CD14-positive monocyte (primary cell): ENCODE results near the gene UBAP1L. TPM values are rescaled to one million over a fixed set of nuclear protein-coding genes. Genes with fewer than 3 reads are reported as not detected.

ENCODE experiments used
- DNase-seq, 3 donors: peaks; one replicate each; pipeline ENCODE4 v3.0.0-alpha.2; 2011 to 2022
- H2AFZ ChIP-seq: 2 replicates; pipeline ENCODE4 v1.6.0; 2012; ENCODE audit warnings: mild to moderate bottlenecking, low read depth, low read length, inconsistent platforms; ENCODE audit not compliant: insufficient read depth, poor library complexity, severe bottlenecking
- H3K27ac ChIP-seq, 2 donors: 1 replicate in 1 of 2; 2 replicates in 1 of 2; pipeline ENCODE4 v1.5.1; 2012 to 2013; ENCODE audit warnings: low read length in 2 of 2, control low read depth in 1 of 2, inconsistent platforms in 1 of 2, low read depth in 1 of 2, mild to moderate bottlenecking in 1 of 2
- H3K27me3 ChIP-seq, 2 donors: one replicate each; pipeline versions ENCODE4 v1.6.0 to v1.6.1; 2011 to 2013; ENCODE audit warnings: low read length in 2 of 2; ENCODE audit not compliant: control insufficient read depth in 2 of 2, insufficient read depth in 2 of 2
- H3K36me3 ChIP-seq, 2 donors: replicated peaks in 1 of 2; 1 replicate in 1 of 2; 2 replicates in 1 of 2; pipeline versions ENCODE4 v1.5.1 to v1.6.1; 2012 to 2013; ENCODE audit warnings: low read length in 2 of 2, control low read depth in 1 of 2, inconsistent platforms in 1 of 2, mild to moderate bottlenecking in 1 of 2; ENCODE audit not compliant: insufficient read depth in 2 of 2, control insufficient read depth in 1 of 2
- H3K4me1 ChIP-seq, 2 donors: 1 replicate in 1 of 2; 2 replicates in 1 of 2; pipeline versions ENCODE4 v1.5.1 to v1.6.1; 2012 to 2013; ENCODE audit warnings: low read length in 2 of 2, control low read depth in 1 of 2, inconsistent platforms in 1 of 2, mild to moderate bottlenecking in 1 of 2, moderate library complexity in 1 of 2; ENCODE audit not compliant: insufficient read depth in 2 of 2, control insufficient read depth in 1 of 2
- H3K4me2 ChIP-seq: replicated peaks from 2 replicates; pipeline ENCODE3; 2012; ENCODE audit warnings: low read length, moderate library complexity, mild to moderate bottlenecking; ENCODE audit not compliant: poor library complexity, severe bottlenecking; ENCODE audit errors: extremely low read depth
- H3K4me3 ChIP-seq, 3 experiments: fragments of 200-600 bp in 1 of 3; sonication (generic) in 1 of 3; replicated peaks in 1 of 3; 1 replicate in 2 of 3; 2 replicates in 1 of 3; pipeline ENCODE4 v1.5.1; 2011 to 2013; ENCODE audit warnings: low read length in 3 of 3, mild to moderate bottlenecking in 3 of 3, control low read depth in 2 of 3, low read depth in 2 of 3, inconsistent platforms in 1 of 3, moderate library complexity in 1 of 3
- H3K79me2 ChIP-seq: 2 replicates; pipeline ENCODE4 v1.6.0; 2012; ENCODE audit warnings: mild to moderate bottlenecking, control low read depth, inconsistent platforms, low read length, moderate library complexity; ENCODE audit not compliant: insufficient read depth
- H3K9ac ChIP-seq: 2 replicates; pipeline ENCODE4 v1.6.0; 2017; ENCODE audit warnings: low read length, mild to moderate bottlenecking; ENCODE audit not compliant: insufficient read depth, poor library complexity, severe bottlenecking
- H3K9me3 ChIP-seq, 2 donors: replicated peaks in 1 of 2; 1 replicate in 1 of 2; 2 replicates in 1 of 2; pipeline versions ENCODE4 v1.5.1 to v1.6.1; 2012 to 2013; ENCODE audit warnings: low read length in 2 of 2, control low read depth in 1 of 2; ENCODE audit not compliant: control insufficient read depth in 1 of 2, insufficient read depth in 1 of 2
- H4K20me1 ChIP-seq: 2 replicates; pipeline ENCODE4 v1.6.0; 2012; ENCODE audit warnings: mild to moderate bottlenecking, low read length, control low read depth, moderate library complexity; ENCODE audit not compliant: insufficient read depth
- H3K27ac Mint-ChIP-seq, 7 donors: one replicate each; pipeline ENCODE4 v1.8.0; 2020; ENCODE audit warnings: mild to moderate bottlenecking in 7 of 7, mixed read lengths in 7 of 7, moderate library complexity in 6 of 7, inconsistent platforms in 2 of 7
- H3K27me3 Mint-ChIP-seq, 3 donors: one replicate each; pipeline ENCODE4 v1.8.0; 2021 to 2022; ENCODE audit warnings: low read depth in 3 of 3, mild to moderate bottlenecking in 3 of 3, mixed read lengths in 3 of 3, moderate library complexity in 3 of 3, inconsistent platforms in 1 of 3
- H3K36me3 Mint-ChIP-seq, 2 donors: one replicate each; pipeline ENCODE4 v1.8.0; 2020; ENCODE audit warnings: mixed read lengths in 2 of 2, inconsistent platforms in 1 of 2, mild to moderate bottlenecking in 1 of 2
- H3K4me1 Mint-ChIP-seq: one replicate; pipeline ENCODE4 v1.8.0; 2020; ENCODE audit warnings: mild to moderate bottlenecking, mixed read lengths
- H3K4me3 Mint-ChIP-seq, 2 donors: one replicate each; pipeline ENCODE4 v1.8.0; 2020; ENCODE audit warnings: mild to moderate bottlenecking in 2 of 2, mixed read lengths in 2 of 2, moderate library complexity in 1 of 2
- H3K9me3 Mint-ChIP-seq, 7 donors: one replicate each; pipeline ENCODE4 v1.8.0; 2020 to 2022; ENCODE audit warnings: mixed read lengths in 7 of 7, mild to moderate bottlenecking in 6 of 7, moderate library complexity in 6 of 7, inconsistent platforms in 2 of 7
- WGBS: methylation state at CpG from one replicate; pipeline ENCODE4 v1.1.5; 2013; ENCODE audit warnings: missing lambda C conversion rate; ENCODE audit not compliant: insufficient coverage; 5-methylcytosine and 5-hydroxymethylcytosine counted together
- intact Hi-C, 2 donors: fragments of 100-400 bp; cut with micrococcal nuclease; formaldehyde crosslinking; loops; one replicate each; pipeline versions ENCODE4 v1.15.0 to v1.15.1; 2023
- polyA plus RNA-seq, 3 donors: library from polyadenylated mRNA; depleted of rRNA in 1 of 3; unstranded in 2 of 3; stranded (reverse) in 1 of 3; fragments of 300-500 nt in 2 of 3; fragments of >200 nt in 1 of 3; fragmentation: Illumina TruSeq in 2 of 3; gene quantifications; 1 replicate in 2 of 3; 2 replicates in 1 of 3; pipeline ENCODE4 v1.2.3, GENCODE V29; 2012 to 2021
- TF ChIP-seq, protein P1 (sequence below): fragments of 200-600 bp; IDR thresholded peaks from one replicate; pipeline ENCODE4 v1.8.0; 2022; ENCODE audit warnings: antibody characterized with exemption, mild to moderate bottlenecking

Gene UBAP1L
- polyA plus RNA-seq, 3 donors, result 4.8 TPM; not detected in 2

DNA sequence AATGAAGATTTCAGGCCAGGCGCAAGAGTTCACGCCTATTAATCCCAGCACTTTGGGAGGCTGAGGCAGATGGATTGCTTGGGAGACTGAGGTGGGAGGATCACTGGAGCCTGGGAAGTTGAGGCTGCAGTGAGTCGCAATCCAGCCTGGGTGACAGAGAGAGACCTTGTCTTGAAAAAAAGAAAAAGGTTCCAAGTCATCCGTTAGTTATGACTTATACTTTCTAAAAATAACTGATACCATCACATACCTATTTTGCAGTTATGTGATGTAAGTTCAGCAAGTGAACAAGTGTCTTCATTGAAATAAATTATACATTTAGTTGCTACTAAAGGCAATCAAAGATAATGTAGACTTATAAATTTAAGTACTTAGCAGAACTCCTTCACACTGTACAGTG lies 48.0 kb upstream of the UBAP1L start:
- Mint-ChIP-seq H3K4me1 (no peaks in the 10 kb centered on the region), H3K9me3 (peaks cover 0 to 1% (median 0%) of the 10 kb centered on the region in 7 donors), H3K36me3 (peaks cover 38 to 58% of the 10 kb centered on the region in 2 donors), H3K27me3 (no peaks in the 10 kb centered on the region), H3K27ac (no peak overlapping the region), H3K4me3 (no peak overlapping the region)
- H3K9me3 ChIP-seq, result no peaks in the 10 kb centered on the region
- H3K4me3 ChIP-seq, result no peak overlapping the region
- no peaks in the 10 kb centered on the region for H3K4me1 ChIP-seq
- 100% methylated on average over 1 of the region's 4 CpGs for WGBS
- no peak overlapping the region for H2AFZ ChIP-seq
- H3K36me3 ChIP-seq, result peaks cover 64 to 87% of the 10 kb centered on the region in 2 donors
- intact Hi-C loops, result no loop called here
- DNase-seq, result no peak
- peaks cover 12% of the 10 kb centered on the region for H3K79me2 ChIP-seq
- H3K4me2 ChIP-seq, result no peak overlapping the region
- TF ChIP-seq, protein P1, sequence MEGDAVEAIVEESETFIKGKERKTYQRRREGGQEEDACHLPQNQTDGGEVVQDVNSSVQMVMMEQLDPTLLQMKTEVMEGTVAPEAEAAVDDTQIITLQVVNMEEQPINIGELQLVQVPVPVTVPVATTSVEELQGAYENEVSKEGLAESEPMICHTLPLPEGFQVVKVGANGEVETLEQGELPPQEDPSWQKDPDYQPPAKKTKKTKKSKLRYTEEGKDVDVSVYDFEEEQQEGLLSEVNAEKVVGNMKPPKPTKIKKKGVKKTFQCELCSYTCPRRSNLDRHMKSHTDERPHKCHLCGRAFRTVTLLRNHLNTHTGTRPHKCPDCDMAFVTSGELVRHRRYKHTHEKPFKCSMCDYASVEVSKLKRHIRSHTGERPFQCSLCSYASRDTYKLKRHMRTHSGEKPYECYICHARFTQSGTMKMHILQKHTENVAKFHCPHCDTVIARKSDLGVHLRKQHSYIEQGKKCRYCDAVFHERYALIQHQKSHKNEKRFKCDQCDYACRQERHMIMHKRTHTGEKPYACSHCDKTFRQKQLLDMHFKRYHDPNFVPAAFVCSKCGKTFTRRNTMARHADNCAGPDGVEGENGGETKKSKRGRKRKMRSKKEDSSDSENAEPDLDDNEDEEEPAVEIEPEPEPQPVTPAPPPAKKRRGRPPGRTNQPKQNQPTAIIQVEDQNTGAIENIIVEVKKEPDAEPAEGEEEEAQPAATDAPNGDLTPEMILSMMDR, result no peak
- no peak overlapping the region for H3K27ac ChIP-seq
- H3K27me3 ChIP-seq, result no peaks in the 10 kb centered on the region
- H3K9ac ChIP-seq, result no peak overlapping the region
- H4K20me1 ChIP-seq, result peaks cover 64% of the 10 kb centered on the region

DNA sequence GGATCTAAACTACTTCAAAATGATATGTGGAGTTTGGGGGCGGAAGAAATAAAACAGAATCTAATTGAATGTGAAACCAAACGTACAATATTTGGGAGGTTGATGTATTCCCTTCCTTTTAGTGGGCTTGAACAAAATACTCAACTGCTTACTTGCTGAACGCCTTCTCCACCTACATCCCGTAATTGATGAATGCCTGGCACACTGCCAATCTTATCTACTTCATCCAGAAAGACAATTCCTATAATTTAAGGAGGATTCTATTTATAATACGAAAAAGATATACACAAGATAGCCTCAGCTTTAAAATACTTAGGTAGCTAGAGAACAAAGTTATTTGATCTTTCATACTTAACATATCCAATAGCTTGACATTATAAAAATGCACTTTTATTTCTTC lies 41.7 kb upstream of the UBAP1L start:
- intact Hi-C loops, result loop anchor here in 1 of 2 donors (10.0 kb wide), 1 partner anchor 338 kb away; no protein-coding TSS in a partner anchor
- H3K27ac ChIP-seq, result no peak overlapping the region
- Mint-ChIP-seq H3K36me3 (peaks cover 62 to 83% of the 10 kb centered on the region in 2 donors), H3K9me3 (no peaks in the 10 kb centered on the region), H3K27ac (no peak overlapping the region), H3K4me1 (no peaks in the 10 kb centered on the region), H3K4me3 (no peak overlapping the region), H3K27me3 (no peaks in the 10 kb centered on the region)
- no peak overlapping the region for H3K9ac ChIP-seq
- no peak overlapping the region for H3K4me2 ChIP-seq
- no peaks in the 10 kb centered on the region for H3K79me2 ChIP-seq
- TF ChIP-seq, protein P1, result no peak
- no peak overlapping the region for H3K4me3 ChIP-seq
- no CpG with 5 or more reads among the region's 5 CpGs for WGBS
- H4K20me1 ChIP-seq, result peaks cover 20% of the 10 kb centered on the region
- H3K9me3 ChIP-seq, result no peaks in the 10 kb centered on the region
- no peaks in the 10 kb centered on the region for H3K4me1 ChIP-seq
- H3K36me3 ChIP-seq, result peaks cover 82 to 95% of the 10 kb centered on the region in 2 donors
- no peaks in the 10 kb centered on the region for H3K27me3 ChIP-seq
- no peak for DNase-seq
- no peak overlapping the region for H2AFZ ChIP-seq
